ENCODE measurements around the gene CARS2.

DNA sequence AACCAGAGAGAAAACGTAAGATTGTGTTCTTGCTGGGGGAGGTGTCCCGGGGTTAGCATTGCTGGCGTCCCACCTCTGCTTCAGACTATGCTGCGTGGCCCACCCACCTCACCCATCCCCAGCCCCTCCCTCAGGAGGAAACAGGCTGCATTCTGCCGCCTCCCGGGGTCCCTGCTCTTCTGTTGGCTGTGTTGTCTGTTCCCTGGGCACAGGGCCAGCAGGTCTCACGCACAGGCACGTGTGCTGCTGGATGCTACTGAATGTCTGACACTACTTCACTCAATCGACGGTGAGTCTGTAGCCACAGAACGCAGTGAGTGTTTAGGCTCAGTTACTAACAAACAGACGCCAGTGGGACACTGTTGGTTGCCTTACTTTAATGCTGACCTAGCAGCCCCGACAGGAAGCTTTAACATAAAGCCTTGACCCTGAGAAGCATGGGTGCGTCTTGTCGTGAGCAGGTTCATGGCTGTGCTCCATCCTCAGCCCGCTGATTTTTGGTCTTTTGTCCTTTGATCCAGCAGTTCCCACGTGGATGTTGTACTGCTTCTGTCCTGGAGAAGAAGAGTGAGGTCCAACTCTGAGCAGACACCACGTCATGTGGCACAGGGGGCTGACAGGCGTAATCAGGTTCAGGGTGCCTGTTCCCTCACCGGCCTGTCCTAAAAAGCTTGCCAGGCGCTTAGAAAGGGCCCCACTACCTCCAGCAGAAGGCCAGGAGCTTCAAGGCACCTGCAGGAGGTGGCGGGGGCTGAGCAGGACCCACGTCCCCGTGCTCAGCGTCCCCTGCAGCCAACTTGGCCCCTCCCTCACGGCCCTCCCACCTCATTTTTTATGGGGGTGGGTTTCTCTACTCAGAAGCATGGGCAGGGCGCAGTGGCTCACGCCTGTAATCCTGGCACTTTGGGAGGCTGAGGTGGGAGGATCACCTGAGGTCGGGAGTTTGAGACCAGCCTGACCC lies 64.6 kb downstream of the CARS2 start:
- no peak for TF ChIP-seq POLR2A (IDR thresholded peaks at IDR 0.05)
- TF ChIP-seq CTCF (IDR thresholded peaks at IDR 0.05) = no peak

Measured in testis (tissue), 2 donors.